ENCODE measurements around the gene RNF152. TPM values are rescaled to one million over a fixed set of nuclear protein-coding genes. Genes with fewer than 3 reads are reported as not detected.

Gene RNF152
- polyA plus RNA-seq, 1 of the 3 experiments (the other 2 are of a cell fraction) = 6.6 TPM

DNA sequence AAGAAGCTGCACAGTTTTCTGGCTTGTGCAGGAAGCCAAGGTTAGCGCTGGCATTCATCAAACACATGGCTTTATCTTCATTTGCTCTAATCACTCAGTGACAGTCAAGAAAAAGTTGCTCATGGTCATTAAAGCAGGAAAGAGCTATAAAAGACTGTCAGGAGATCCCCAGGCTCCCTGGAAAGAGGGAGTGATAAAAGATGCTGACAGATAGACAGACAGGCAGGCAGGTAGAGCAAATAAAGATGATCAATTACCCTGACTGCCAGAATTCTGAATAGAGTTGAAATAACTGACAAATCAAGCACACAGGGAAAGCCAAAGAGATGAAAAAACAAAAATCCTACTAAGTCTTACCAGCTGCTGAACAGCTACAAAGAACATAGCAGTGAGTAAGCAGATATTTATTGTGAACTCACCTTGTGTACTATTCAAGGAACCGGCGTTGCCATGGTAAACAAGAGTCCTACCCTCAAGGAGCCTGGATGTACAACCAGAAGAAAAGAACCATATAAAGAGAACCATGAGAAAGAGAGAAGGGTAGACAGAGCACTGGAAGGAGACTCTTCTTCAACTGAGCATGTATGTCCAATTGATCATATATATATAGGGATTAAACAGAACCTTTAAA lies 68.0 kb downstream of the RNF152 start:
- Histone ChIP-seq H3K27ac (ENCODE audit: low read depth in 2 of 2, low read length in 1 of 2) (peak overlapping the region; percentile 53 to 71; a peak in 2 of 4 replicates), H4K20me1 (ENCODE audit: insufficient read depth) (peaks cover 27% of the 10 kb centered on the region), H3K27me3 (ENCODE audit: insufficient read depth) (no peaks in the 10 kb centered on the region), H3K79me2 (ENCODE audit: insufficient read depth) (peaks cover 97% of the 10 kb centered on the region), H3K36me3 (replicated peaks in 1 of 2; ENCODE audit: control insufficient read depth in 1 of 2, insufficient read depth in 2 of 2, low read length in 1 of 2) (peaks cover 0 to 33% of the 10 kb centered on the region in 2 experiments), H3K9ac (no peak overlapping the region), H3K9me3 (no peaks in the 10 kb centered on the region), H2AFZ (ENCODE audit: low read depth) (no peak overlapping the region), H3F3A (replicated peaks; ENCODE audit: insufficient read depth) (no peaks in the 10 kb centered on the region), H3K4me3 (ENCODE audit: low read depth in 2 of 2, low read length in 1 of 2) (no peak overlapping the region), H3K4me1 (ENCODE audit: control insufficient read depth in 1 of 2, insufficient read depth in 2 of 2, low read depth in 1 of 2, low read length in 1 of 2) (peaks cover 0 to 14% of the 10 kb centered on the region in 2 experiments; a peak in 2 of 4 replicates), H3K4me2 (peak overlapping the region; percentile 21; the same call in 1 of the 2 replicates), H3K9me2 (no peaks in the 10 kb centered on the region)
- ChIA-PET POLR2A (no interaction called here), CTCF (interaction anchor here (1.0 to 1.8 kb wide), 2 partner anchors 11 to 31 kb away, joined by 3 to 6 read pairs; no protein-coding TSS in a partner anchor)
- no peak for TF ChIP-seq EZH2phosphoT487 (IDR thresholded peaks at IDR 0.05; ENCODE audit: borderline replicate concordance, low read depth)
- TF ChIP-seq TCF12 (IDR thresholded peaks at IDR 0.05) = peak; percentile 12; the same call in 1 of the 2 replicates
- no peak for TF ChIP-seq YY1 (IDR thresholded peaks at IDR 0.05; ENCODE audit: low read depth)
- TF ChIP-seq EP300 (IDR thresholded peaks at IDR 0.05; ENCODE audit: borderline replicate concordance in 1 of 2, low read depth in 1 of 2, low read length in 1 of 2) = peak in 1 of 2 experiments; percentile 37; a peak in 2 of 4 replicates
- WGBS (ENCODE audit: low lambda C conversion rate) = 88% methylated on average over 3 of the region's 3 CpGs
- peak; percentile 27 for DNase-seq

DNA sequence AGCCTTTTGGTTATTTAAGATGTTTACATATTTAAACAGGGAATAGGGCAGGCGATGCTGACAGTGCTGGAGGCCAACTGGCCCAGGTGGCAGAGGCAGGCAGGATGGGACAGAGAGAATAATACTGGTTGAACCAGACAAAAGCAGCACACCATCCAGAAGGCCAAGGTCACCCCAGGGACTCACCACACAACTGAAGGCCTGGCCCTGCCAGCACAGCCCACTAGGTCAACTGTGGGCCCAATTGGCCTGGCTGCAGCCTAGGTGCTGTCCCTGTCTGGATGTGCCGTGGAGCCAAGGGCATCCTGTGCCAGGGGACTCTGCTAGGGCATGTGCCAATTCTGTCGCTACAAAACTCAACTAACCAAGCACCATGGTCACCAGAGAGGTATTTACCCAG lies 69.2 kb downstream of the RNF152 start:
- POLR2A ChIA-PET = no interaction called here
- H3K79me2 ChIP-seq (ENCODE audit: insufficient read depth) = peaks cover 97% of the 10 kb centered on the region
- peaks cover 2% of the 10 kb centered on the region for H3F3A ChIP-seq (replicated peaks; ENCODE audit: insufficient read depth)
- H3K9me3 ChIP-seq = no peaks in the 10 kb centered on the region
- TF ChIP-seq GABPA (IDR thresholded peaks at IDR 0.05; ENCODE audit: low read depth) (no peak), POLR2AphosphoS5 (IDR thresholded peaks at IDR 0.05; ENCODE audit: low read depth, low read length) (no peak), GATA2 (CRISPR knock-in tag; IDR thresholded peaks at IDR 0.05) (no peak), MEF2A (IDR thresholded peaks at IDR 0.05; ENCODE audit: borderline replicate concordance, low read depth) (no peak), NRF1 (IDR thresholded peaks at IDR 0.05; ENCODE audit: low read depth, low read length) (no peak), CHD2 (IDR thresholded peaks at IDR 0.05; ENCODE audit: low read length, partially characterized antibody) (no peak), NFIC (IDR thresholded peaks at IDR 0.05; ENCODE audit: borderline replicate concordance) (no peak), SIN3A (IDR thresholded peaks at IDR 0.05; ENCODE audit: borderline replicate concordance, low read depth, low read length) (no peak), RCOR1 (IDR thresholded peaks at IDR 0.05; ENCODE audit: low read length) (no peak), TEAD4 (IDR thresholded peaks at IDR 0.05; ENCODE audit: borderline replicate concordance, insufficient read depth) (no peak), EP300 (IDR thresholded peaks at IDR 0.05; ENCODE audit: borderline replicate concordance in 1 of 2, low read depth in 1 of 2, low read length in 1 of 2) (no peak), FOXM1 (IDR thresholded peaks at IDR 0.05; ENCODE audit: low read depth) (no peak)
- TF ChIP-seq, protein P1, sequence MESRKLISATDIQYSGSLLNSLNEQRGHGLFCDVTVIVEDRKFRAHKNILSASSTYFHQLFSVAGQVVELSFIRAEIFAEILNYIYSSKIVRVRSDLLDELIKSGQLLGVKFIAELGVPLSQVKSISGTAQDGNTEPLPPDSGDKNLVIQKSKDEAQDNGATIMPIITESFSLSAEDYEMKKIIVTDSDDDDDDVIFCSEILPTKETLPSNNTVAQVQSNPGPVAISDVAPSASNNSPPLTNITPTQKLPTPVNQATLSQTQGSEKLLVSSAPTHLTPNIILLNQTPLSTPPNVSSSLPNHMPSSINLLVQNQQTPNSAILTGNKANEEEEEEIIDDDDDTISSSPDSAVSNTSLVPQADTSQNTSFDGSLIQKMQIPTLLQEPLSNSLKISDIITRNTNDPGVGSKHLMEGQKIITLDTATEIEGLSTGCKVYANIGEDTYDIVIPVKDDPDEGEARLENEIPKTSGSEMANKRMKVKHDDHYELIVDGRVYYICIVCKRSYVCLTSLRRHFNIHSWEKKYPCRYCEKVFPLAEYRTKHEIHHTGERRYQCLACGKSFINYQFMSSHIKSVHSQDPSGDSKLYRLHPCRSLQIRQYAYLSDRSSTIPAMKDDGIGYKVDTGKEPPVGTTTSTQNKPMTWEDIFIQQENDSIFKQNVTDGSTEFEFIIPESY (IDR thresholded peaks at IDR 0.05; ENCODE audit: borderline replicate concordance, low read depth) = no peak
- H3K27me3 ChIP-seq (ENCODE audit: insufficient read depth) = no peaks in the 10 kb centered on the region
- H4K20me1 ChIP-seq (ENCODE audit: insufficient read depth) = peaks cover 27% of the 10 kb centered on the region
- CTCF ChIA-PET = interaction anchor here (1.0 to 1.8 kb wide), 2 partner anchors 10 to 77 kb away, joined by 4 to 6 read pairs; no protein-coding TSS in a partner anchor
- no peak overlapping the region for H3K9ac ChIP-seq
- no peaks in the 10 kb centered on the region for H3K9me2 ChIP-seq
- peaks cover 7 to 14% of the 10 kb centered on the region in 2 experiments; a peak in 3 of 4 replicates for H3K4me1 ChIP-seq (ENCODE audit: control insufficient read depth in 1 of 2, insufficient read depth in 2 of 2, low read depth in 1 of 2, low read length in 1 of 2)
- no peak overlapping the region for H3K4me2 ChIP-seq
- peaks cover 0 to 33% of the 10 kb centered on the region in 2 experiments for H3K36me3 ChIP-seq (replicated peaks in 1 of 2; ENCODE audit: control insufficient read depth in 1 of 2, insufficient read depth in 2 of 2, low read length in 1 of 2)
- no peak overlapping the region for H2AFZ ChIP-seq (ENCODE audit: low read depth)
- H3K27ac ChIP-seq (ENCODE audit: low read depth in 2 of 2, low read length in 1 of 2) = no peak overlapping the region
- 100% methylated on average over 2 of the region's 3 CpGs for WGBS (ENCODE audit: low lambda C conversion rate)
- H3K4me3 ChIP-seq (ENCODE audit: low read depth in 2 of 2, low read length in 1 of 2) = no peak overlapping the region
- no peak for DNase-seq
